HFF-Myc (cell line): ENCODE measurements around the gene RIC8A.
"Not testable (repeated sequence)": the region's sequence is repeated elsewhere in the genome, so short reads cannot be mapped to it uniquely, and the experiment has no call there.

Experiments
- DNase-seq: peaks from one replicate; pipeline ENCODE4 v3.0.0-alpha.2; 2011; ENCODE audit warnings: low read depth; ENCODE audit errors: extremely low read depth
- H3K4me3 ChIP-seq: replicated peaks from 2 replicates; pipeline ENCODE4 v1.5.1; 2011; ENCODE audit warnings: low read depth, mild to moderate bottlenecking, control low read depth, low read length
- CTCF ChIP-seq: IDR thresholded peaks from 2 replicates; pipeline ENCODE4 v1.5.1; 2012; ENCODE audit warnings: mild to moderate bottlenecking, low read depth, low read length, control low read depth; ENCODE audit errors: missing control alignments

Gene RIC8A

DNA sequence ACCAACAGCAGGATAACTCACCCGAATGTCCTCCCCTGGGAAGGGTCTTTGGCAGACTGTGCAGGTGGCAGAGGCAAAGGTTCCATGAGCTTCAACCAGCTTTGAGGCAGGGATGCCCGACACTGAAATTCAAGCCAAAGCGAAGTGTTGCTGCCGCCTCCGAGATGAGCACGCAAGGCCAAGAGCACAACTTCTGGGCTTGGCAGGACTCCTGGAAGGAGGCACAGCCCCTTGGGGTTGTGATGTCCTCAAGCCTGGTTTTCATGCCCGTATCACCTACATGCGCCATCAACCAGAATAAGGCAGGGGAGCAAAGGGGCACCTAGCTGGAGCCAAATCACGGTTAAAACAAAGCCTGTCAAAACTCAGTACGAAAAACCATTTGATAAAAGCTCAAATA lies 22.9 kb downstream of the RIC8A start:
- H3K4me3 ChIP-seq: no peak overlapping the region
- no peak for TF ChIP-seq CTCF

GRCh38 chr11:232783-233565 lies 25.5 kb downstream of the RIC8A start:
- no peak for TF ChIP-seq CTCF
- DNase-seq: no peak
- no peak overlapping the region for H3K4me3 ChIP-seq

More for the DNA sequence above, 22.9 kb downstream of the RIC8A start:
- no peak for DNase-seq

DNA sequence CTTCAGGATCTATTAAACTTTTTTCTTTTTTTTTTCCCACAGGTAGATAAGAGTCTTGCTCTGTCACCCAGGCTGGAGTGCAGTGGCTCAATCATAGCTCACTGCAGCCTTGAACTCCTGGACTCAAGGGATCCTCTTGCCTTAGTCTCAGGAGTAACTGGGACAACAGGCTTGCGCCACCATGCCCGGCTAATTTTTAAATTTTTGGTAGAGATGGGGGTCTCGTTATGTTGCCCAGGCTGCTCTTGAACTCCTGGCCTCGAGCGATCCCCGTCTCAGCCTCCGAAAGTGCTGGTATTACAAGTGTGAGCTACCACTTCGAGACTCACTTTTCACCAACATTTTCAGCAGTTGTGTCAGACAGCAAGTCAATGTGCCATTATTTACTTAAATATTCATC lies 27.7 kb downstream of the RIC8A start:
- DNase-seq: no peak
- H3K4me3 ChIP-seq: peak overlapping the region; percentile 97
- no peak for TF ChIP-seq CTCF

DNA sequence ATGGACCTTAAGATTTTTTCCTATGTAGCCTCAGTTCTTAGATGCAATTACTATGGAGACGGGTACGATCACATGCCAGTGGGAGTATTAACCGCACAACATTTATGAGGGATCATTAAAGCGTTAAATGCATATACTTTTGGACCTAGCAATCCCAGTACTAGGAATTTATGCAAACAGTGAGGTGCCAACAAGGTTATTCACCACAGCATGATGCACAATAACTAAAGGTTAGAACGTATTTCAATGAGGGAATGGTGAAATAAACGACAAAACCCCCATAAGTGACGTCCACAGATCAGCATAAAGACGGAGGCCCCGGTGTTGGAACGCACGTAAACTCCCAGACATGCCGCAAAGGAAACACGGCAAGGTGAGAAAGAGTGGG lies 28.1 kb downstream of the RIC8A start:
- no peak for TF ChIP-seq CTCF
- DNase-seq: no peak
- H3K4me3 ChIP-seq: peak overlapping the region; percentile 97

- peak within 1 kb of the TSS; percentile 97 for H3K4me3 ChIP-seq
- no peak for TF ChIP-seq CTCF
- peak; percentile 48 for DNase-seq
Observed at GRCh38 chr11:235997-236773, 28.7 kb downstream of the RIC8A start, which contains the start of gene SIRT3. Gene SIRT3, minus strand, starts transcription at chr11:236342. Its CDS starts 14 bp downstream, at chr11:236328.

GRCh38 chr11:236774-237767 lies 29.6 kb downstream of the RIC8A start, which contains the start of gene PSMD13:
Gene PSMD13, plus strand, starts transcription at chr11:236976. Its CDS starts 74 bp downstream, at chr11:237050.
- no peak for TF ChIP-seq CTCF
- peak within 1 kb of the TSS; percentile 97 for H3K4me3 ChIP-seq
- peak; percentile 50 for DNase-seq

DNA sequence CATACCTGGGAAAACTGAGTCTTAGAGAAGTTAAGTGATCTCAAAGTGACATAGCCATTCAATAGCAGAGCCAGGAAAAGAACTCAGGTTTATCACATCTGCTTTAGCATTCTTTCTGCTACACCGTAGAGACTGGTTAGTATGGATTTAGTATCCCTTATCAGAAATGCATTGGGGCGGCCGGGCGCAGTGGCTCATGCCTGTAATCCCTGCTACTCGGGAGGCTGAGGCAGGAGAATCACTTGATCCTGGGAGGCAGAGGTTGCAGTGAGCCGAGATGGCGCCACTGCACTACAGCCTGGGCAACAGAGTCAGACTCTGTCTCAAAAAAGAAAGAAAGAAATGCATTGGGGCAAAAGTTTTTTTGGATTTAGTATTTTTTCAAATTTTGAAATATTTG lies 30.8 kb downstream of the RIC8A start:
- not testable (repeated sequence) for DNase-seq
- peak overlapping the region; percentile 97; the same call in 1 of the 2 replicates for H3K4me3 ChIP-seq
